ENCODE measurements around the gene OSBPL9. TPM values are rescaled to one million over a fixed set of nuclear protein-coding genes. Genes with fewer than 3 reads are reported as not detected.
A peak's percentile ranks its signal among the peaks of the same experiment; 100 is the strongest.

OSBPL9 gene
- total and polyA plus RNA-seq, 10 of the 15 experiments (the other 5 are each of a cell fraction or from before 2014, with no cell fraction given), result 25.9 to 156 (median 108) TPM

- no peak for TF ChIP-seq PBX3 (IDR thresholded peaks at IDR 0.05; ENCODE audit: insufficient replicate concordance, low read depth, low read length)
Observed at GRCh38 chr1:51768971-51769588, 152.2 kb downstream of the OSBPL9 start (continued).

GRCh38 chr1:51776408-51776807, 159.5 kb downstream of the OSBPL9 start:
- H2AFZ ChIP-seq (ENCODE audit: control insufficient read depth, low read depth, low read length), result no peak overlapping the region
- no peaks in the 10 kb centered on the region for H3K9me3 ChIP-seq (replicated peaks; ENCODE audit: control insufficient read depth, insufficient read depth, low read length)
- H3K36me3 ChIP-seq (ENCODE audit: control insufficient read depth in 2 of 2, insufficient read depth in 2 of 2, low read length in 1 of 2), result peaks cover 5 to 40% of the 10 kb centered on the region in 2 experiments
- TF ChIP-seq MEF2A (IDR thresholded peaks at IDR 0.05; ENCODE audit: insufficient read depth, low read depth, low read length) (no peak), YY1 (IDR thresholded peaks at IDR 0.05; ENCODE audit: low read depth, low read length) (no peak), PKNOX1 (IDR thresholded peaks at IDR 0.05) (0 out of 2 replicates have a peak, but pooled peaks have one; percentile 29), JUND (IDR thresholded peaks at IDR 0.05; ENCODE audit: low read depth, low read length) (no peak), SREBF1 (IDR thresholded peaks at IDR 0.05; ENCODE audit: low read length) (no peak), ELK1 (IDR thresholded peaks at IDR 0.05; ENCODE audit: low read depth, low read length) (no peak), RUNX3 (IDR thresholded peaks at IDR 0.05; ENCODE audit: low read length) (peak; percentile 26; the same call in 1 of the 2 replicates), CBX3 (IDR thresholded peaks at IDR 0.05; ENCODE audit: borderline replicate concordance, low read depth) (no peak), SPI1 (IDR thresholded peaks at IDR 0.05; ENCODE audit: borderline replicate concordance, insufficient read depth, low read depth, low read length) (peak; percentile 63; the same call in 1 of the 2 replicates)
- no TSS peak for BruUV-seq (replicated peaks)
- RAD21 ChIA-PET (ENCODE audit: unreplicated experiment), result interaction anchor here (0.6 kb wide), 1 partner anchor 90 kb away, joined by 3 read pairs; no protein-coding TSS in a partner anchor
- H3K4me3 ChIP-seq, result no peak overlapping the region
- peak overlapping the region; percentile 45; the same call in 1 of the 2 replicates for H3K4me2 ChIP-seq (ENCODE audit: control insufficient read depth, insufficient read depth)
- H3K27ac ChIP-seq (ENCODE audit: control insufficient read depth, insufficient read depth), result peak overlapping the region; percentile 48; the same call in 1 of the 2 replicates
- CTCF ChIA-PET, result interaction anchor here (1.2 to 2.4 kb wide), 4 partner anchors 8 to 149 kb away, joined by 3 to 16 read pairs (median 7); no protein-coding TSS in a partner anchor
- in situ Hi-C loops (cut with MboI), result no loop called here
- POLR2A ChIA-PET, result no interaction called here
- SMC1A ChIA-PET (ENCODE audit: uncharacterized antibody, unreplicated experiment), result interaction anchor here (1.3 kb wide), 1 partner anchor 11 kb away, joined by 3 read pairs; no protein-coding TSS in a partner anchor
- H3K4me1 ChIP-seq (ENCODE audit: control insufficient read depth, insufficient read depth, low read length), result peaks cover 11% of the 10 kb centered on the region
- no peak overlapping the region for H3K9ac ChIP-seq (ENCODE audit: control insufficient read depth, insufficient read depth, low read length)
- H3K27me3 ChIP-seq (replicated peaks in 1 of 2; ENCODE audit: control insufficient read depth in 2 of 2, insufficient read depth in 2 of 2, low read length in 1 of 2), result no peaks in the 10 kb centered on the region
- peak; percentile 57 for FAIRE-seq
- no peaks in the 10 kb centered on the region for H3K79me2 ChIP-seq (ENCODE audit: control insufficient read depth, insufficient read depth, low read length)
- peak; percentile 26 for DNase-seq (ENCODE audit: low read depth, low spot score)
- no peaks in the 10 kb centered on the region for H4K20me1 ChIP-seq (ENCODE audit: control insufficient read depth, insufficient read depth)
- ATAC-seq, result peak; percentile 71
- intact Hi-C loops (cut with micrococcal nuclease; ENCODE audit: unreplicated experiment), result loop anchor here (10.0 kb wide), 1 partner anchor 432 kb away; no protein-coding TSS in a partner anchor
